Measurements from ENCODE around the gene PLEKHA1. TPM values are rescaled to one million over a fixed set of nuclear protein-coding genes. Genes with fewer than 3 reads are reported as not detected.

The PLEKHA1 gene
- polyA plus RNA-seq, 1 of the 3 experiments (the other 2 are of a cell fraction), result 8.4 TPM

DNA sequence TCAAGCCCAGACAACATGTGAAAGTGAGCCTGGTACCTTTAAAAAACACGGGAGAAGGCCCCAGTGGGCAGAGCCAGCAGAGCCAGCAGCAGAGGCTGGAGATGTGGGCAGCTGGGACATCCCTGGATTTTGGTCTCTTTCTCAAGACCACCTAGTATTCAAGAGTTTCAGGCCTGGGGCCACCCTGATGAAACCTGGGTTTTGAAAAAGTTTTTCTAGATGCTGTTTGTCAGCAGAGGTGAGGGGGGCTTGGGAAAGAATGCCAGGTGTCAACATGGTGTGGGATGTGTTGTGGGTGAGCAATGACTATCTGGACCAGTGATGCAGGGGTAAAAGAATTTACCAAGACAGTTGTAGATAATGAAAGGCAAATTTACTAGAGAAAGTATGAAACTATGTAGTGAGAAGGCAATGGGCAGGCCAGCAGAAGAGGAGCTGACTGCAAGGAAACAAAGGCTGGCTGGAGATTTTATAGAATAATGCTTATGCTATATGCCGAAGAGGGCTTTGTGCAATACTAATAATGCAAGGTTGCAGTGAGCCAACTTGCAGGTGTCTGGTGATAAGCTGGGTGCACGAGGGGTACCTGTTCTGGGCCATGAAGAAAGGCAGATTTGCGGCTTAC, 28.1 kb upstream of the PLEKHA1 start:
- Histone ChIP-seq H4K20me1 (ENCODE audit: insufficient read depth) (no peaks in the 10 kb centered on the region), H3K9ac (no peak overlapping the region), H3K9me3 (no peaks in the 10 kb centered on the region), H3K36me3 (replicated peaks in 1 of 2; ENCODE audit: control insufficient read depth in 1 of 2, insufficient read depth in 2 of 2, low read length in 1 of 2) (no peaks in the 10 kb centered on the region), H3K4me3 (ENCODE audit: low read depth in 2 of 2, low read length in 1 of 2) (no peak overlapping the region), H3K79me2 (ENCODE audit: insufficient read depth) (no peaks in the 10 kb centered on the region), H3F3A (replicated peaks; ENCODE audit: insufficient read depth) (no peaks in the 10 kb centered on the region), H3K4me2 (no peak overlapping the region), H3K27me3 (ENCODE audit: insufficient read depth) (no peaks in the 10 kb centered on the region), H2AFZ (ENCODE audit: low read depth) (no peak overlapping the region), H3K4me1 (ENCODE audit: control insufficient read depth in 1 of 2, insufficient read depth in 2 of 2, low read depth in 1 of 2, low read length in 1 of 2) (no peaks in the 10 kb centered on the region), H3K9me2 (no peaks in the 10 kb centered on the region), H3K27ac (ENCODE audit: low read depth in 2 of 2, low read length in 1 of 2) (no peak overlapping the region)
- POLR2A ChIA-PET, result no interaction called here
- CTCF ChIA-PET, result interaction anchor here (0.6 to 1.6 kb wide), 4 partner anchors 12 to 495 kb away, joined by 3 to 6 read pairs (median 4); no protein-coding TSS in a partner anchor
- DNase-seq, result no peak
- 59% methylated on average over 4 of the region's 4 CpGs for WGBS (ENCODE audit: low lambda C conversion rate)
- TF ChIP-seq, protein P1, sequence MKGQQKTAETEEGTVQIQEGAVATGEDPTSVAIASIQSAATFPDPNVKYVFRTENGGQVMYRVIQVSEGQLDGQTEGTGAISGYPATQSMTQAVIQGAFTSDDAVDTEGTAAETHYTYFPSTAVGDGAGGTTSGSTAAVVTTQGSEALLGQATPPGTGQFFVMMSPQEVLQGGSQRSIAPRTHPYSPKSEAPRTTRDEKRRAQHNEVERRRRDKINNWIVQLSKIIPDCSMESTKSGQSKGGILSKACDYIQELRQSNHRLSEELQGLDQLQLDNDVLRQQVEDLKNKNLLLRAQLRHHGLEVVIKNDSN (IDR thresholded peaks at IDR 0.05; ENCODE audit: borderline replicate concordance, low read depth), result no peak
- TF ChIP-seq RFX5 (IDR thresholded peaks at IDR 0.05; ENCODE audit: low read length), result no peak
- no peak for TF ChIP-seq SIN3A (IDR thresholded peaks at IDR 0.05; ENCODE audit: borderline replicate concordance, low read depth, low read length)
- TF ChIP-seq NFIC (IDR thresholded peaks at IDR 0.05; ENCODE audit: borderline replicate concordance), result no peak
- no peak for TF ChIP-seq YY1 (IDR thresholded peaks at IDR 0.05; ENCODE audit: low read depth)
- no peak for TF ChIP-seq EP300 (IDR thresholded peaks at IDR 0.05; ENCODE audit: borderline replicate concordance in 1 of 2, low read depth in 1 of 2, low read length in 1 of 2)
- no peak for TF ChIP-seq TCF12 (IDR thresholded peaks at IDR 0.05)
- no peak for TF ChIP-seq NRF1 (IDR thresholded peaks at IDR 0.05; ENCODE audit: low read depth, low read length)
- no peak for TF ChIP-seq CHD2 (IDR thresholded peaks at IDR 0.05; ENCODE audit: low read length, partially characterized antibody)
- TF ChIP-seq, protein P2, sequence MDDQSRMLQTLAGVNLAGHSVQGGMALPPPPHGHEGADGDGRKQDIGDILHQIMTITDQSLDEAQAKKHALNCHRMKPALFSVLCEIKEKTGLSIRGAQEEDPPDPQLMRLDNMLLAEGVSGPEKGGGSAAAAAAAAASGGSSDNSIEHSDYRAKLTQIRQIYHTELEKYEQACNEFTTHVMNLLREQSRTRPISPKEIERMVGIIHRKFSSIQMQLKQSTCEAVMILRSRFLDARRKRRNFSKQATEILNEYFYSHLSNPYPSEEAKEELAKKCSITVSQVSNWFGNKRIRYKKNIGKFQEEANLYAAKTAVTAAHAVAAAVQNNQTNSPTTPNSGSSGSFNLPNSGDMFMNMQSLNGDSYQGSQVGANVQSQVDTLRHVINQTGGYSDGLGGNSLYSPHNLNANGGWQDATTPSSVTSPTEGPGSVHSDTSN (IDR thresholded peaks at IDR 0.05), result no peak
- no peak for TF ChIP-seq SMC3 (IDR thresholded peaks at IDR 0.05; ENCODE audit: low read depth, low read length)
- TF ChIP-seq GATA2 (CRISPR knock-in tag; IDR thresholded peaks at IDR 0.05), result no peak
- TF ChIP-seq POLR2AphosphoS5 (IDR thresholded peaks at IDR 0.05; ENCODE audit: low read depth, low read length), result no peak
- TF ChIP-seq MXI1 (IDR thresholded peaks at IDR 0.05; ENCODE audit: low read depth, low read length), result no peak

DNA sequence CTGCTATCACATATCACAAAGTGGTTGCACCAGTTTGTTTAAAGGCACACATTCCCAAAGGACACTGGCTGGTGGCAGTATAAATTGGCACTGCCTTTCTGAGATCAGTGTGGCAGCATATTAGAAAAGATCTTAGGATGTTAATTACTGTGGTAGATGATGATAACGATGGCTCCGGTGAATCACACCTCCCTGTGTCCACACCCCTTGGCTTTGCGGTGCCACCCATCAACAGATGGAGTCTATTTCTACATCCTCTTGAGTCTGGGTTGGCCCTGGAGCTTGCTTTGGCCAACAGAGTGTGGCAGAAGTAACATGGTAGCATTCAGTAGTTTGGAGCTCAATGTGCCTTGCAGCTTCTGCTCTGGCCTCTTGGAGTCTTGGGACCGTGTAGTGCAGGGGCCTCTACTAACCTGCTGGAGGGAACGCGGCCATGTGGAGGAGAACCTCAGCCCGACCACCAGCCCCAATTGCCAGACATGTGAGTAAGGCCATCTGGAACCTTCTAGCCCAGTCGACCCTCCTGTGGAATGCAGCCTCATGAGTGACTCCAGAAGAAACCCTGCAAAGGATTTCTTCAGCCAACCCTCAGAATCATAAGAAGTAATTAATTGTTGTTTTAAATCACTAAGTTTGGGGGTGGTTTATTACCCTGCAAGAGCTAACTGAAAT, 27.2 kb upstream of the PLEKHA1 start:
- Histone ChIP-seq H3K4me1 (ENCODE audit: control insufficient read depth in 1 of 2, insufficient read depth in 2 of 2, low read depth in 1 of 2, low read length in 1 of 2) (no peaks in the 10 kb centered on the region), H3F3A (replicated peaks; ENCODE audit: insufficient read depth) (no peaks in the 10 kb centered on the region), H3K27me3 (ENCODE audit: insufficient read depth) (no peaks in the 10 kb centered on the region), H3K4me3 (ENCODE audit: low read depth in 2 of 2, low read length in 1 of 2) (no peak overlapping the region), H3K79me2 (ENCODE audit: insufficient read depth) (no peaks in the 10 kb centered on the region), H2AFZ (ENCODE audit: low read depth) (no peak overlapping the region), H3K36me3 (replicated peaks in 1 of 2; ENCODE audit: control insufficient read depth in 1 of 2, insufficient read depth in 2 of 2, low read length in 1 of 2) (no peaks in the 10 kb centered on the region), H3K9ac (no peak overlapping the region), H3K4me2 (no peak overlapping the region), H4K20me1 (ENCODE audit: insufficient read depth) (no peaks in the 10 kb centered on the region), H3K27ac (ENCODE audit: low read depth in 2 of 2, low read length in 1 of 2) (no peak overlapping the region), H3K9me2 (no peaks in the 10 kb centered on the region), H3K9me3 (no peaks in the 10 kb centered on the region)
- whole genome bisulfite sequencing (ENCODE audit: low lambda C conversion rate), result 68% methylated on average over 8 of the region's 8 CpGs
- TF ChIP-seq GABPA (IDR thresholded peaks at IDR 0.05; ENCODE audit: low read depth) (no peak), TCF12 (IDR thresholded peaks at IDR 0.05) (no peak), ELF1 (IDR thresholded peaks at IDR 0.05) (no peak), FOSL2 (IDR thresholded peaks at IDR 0.05; ENCODE audit: borderline replicate concordance, low read depth) (no peak)
- TF ChIP-seq, protein P3, sequence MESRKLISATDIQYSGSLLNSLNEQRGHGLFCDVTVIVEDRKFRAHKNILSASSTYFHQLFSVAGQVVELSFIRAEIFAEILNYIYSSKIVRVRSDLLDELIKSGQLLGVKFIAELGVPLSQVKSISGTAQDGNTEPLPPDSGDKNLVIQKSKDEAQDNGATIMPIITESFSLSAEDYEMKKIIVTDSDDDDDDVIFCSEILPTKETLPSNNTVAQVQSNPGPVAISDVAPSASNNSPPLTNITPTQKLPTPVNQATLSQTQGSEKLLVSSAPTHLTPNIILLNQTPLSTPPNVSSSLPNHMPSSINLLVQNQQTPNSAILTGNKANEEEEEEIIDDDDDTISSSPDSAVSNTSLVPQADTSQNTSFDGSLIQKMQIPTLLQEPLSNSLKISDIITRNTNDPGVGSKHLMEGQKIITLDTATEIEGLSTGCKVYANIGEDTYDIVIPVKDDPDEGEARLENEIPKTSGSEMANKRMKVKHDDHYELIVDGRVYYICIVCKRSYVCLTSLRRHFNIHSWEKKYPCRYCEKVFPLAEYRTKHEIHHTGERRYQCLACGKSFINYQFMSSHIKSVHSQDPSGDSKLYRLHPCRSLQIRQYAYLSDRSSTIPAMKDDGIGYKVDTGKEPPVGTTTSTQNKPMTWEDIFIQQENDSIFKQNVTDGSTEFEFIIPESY (IDR thresholded peaks at IDR 0.05; ENCODE audit: borderline replicate concordance, low read depth), result no peak
- TF ChIP-seq, protein P4, sequence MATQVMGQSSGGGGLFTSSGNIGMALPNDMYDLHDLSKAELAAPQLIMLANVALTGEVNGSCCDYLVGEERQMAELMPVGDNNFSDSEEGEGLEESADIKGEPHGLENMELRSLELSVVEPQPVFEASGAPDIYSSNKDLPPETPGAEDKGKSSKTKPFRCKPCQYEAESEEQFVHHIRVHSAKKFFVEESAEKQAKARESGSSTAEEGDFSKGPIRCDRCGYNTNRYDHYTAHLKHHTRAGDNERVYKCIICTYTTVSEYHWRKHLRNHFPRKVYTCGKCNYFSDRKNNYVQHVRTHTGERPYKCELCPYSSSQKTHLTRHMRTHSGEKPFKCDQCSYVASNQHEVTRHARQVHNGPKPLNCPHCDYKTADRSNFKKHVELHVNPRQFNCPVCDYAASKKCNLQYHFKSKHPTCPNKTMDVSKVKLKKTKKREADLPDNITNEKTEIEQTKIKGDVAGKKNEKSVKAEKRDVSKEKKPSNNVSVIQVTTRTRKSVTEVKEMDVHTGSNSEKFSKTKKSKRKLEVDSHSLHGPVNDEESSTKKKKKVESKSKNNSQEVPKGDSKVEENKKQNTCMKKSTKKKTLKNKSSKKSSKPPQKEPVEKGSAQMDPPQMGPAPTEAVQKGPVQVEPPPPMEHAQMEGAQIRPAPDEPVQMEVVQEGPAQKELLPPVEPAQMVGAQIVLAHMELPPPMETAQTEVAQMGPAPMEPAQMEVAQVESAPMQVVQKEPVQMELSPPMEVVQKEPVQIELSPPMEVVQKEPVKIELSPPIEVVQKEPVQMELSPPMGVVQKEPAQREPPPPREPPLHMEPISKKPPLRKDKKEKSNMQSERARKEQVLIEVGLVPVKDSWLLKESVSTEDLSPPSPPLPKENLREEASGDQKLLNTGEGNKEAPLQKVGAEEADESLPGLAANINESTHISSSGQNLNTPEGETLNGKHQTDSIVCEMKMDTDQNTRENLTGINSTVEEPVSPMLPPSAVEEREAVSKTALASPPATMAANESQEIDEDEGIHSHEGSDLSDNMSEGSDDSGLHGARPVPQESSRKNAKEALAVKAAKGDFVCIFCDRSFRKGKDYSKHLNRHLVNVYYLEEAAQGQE (IDR thresholded peaks at IDR 0.05; ENCODE audit: low read depth, low read length), result no peak
- TF ChIP-seq, protein P2 (IDR thresholded peaks at IDR 0.05), result no peak
- DNase-seq, result no peak
- ChIA-PET CTCF (interaction anchor here (0.6 to 1.6 kb wide), 4 partner anchors 11 to 496 kb away, joined by 3 to 6 read pairs (median 4); no protein-coding TSS in a partner anchor), POLR2A (no interaction called here)
